B cell (primary cell): ENCODE data around the gene GRIP2. TPM values are rescaled to one million over a fixed set of nuclear protein-coding genes. Genes with fewer than 3 reads are reported as not detected.

Experiments used
- ATAC-seq: fragments of 200-7000 bp; cut with Tn5 transposase; one replicate; pipeline ENCODE4 v1.10.0; 2021; ENCODE audit warnings: low read depth, mild to moderate bottlenecking, moderate number of reproducible peaks, moderate library complexity
- CTCF ChIA-PET: fragments of 350-600 bp; sonication (Branson Sonifier 250); formaldehyde crosslinking; loops from one replicate; lab custom pipeline; 2021; ENCODE audit warnings: antibody characterized with exemption, inconsistent platforms; lab: Charles Lee
- POLR2A ChIA-PET: fragments of 350-600 bp; sonication (Branson Sonifier 250); formaldehyde crosslinking; loops from one replicate; lab custom pipeline; 2021; ENCODE audit warnings: antibody characterized with exemption; lab: Charles Lee
- DNase-seq: peaks from one replicate; pipeline ENCODE4 v3.0.0; 2013
- H2AFZ ChIP-seq: 2 replicates; pipeline ENCODE4 v1.6.1; 2012; ENCODE audit warnings: mild to moderate bottlenecking, low read depth, low read length; ENCODE audit not compliant: insufficient read depth, poor library complexity, severe bottlenecking
- H3K27ac ChIP-seq, 2 donors: 1 replicate in 1 of 2; 2 replicates in 1 of 2; pipeline ENCODE4 v1.5.1; 2012 to 2013; ENCODE audit warnings: low read length in 2 of 2, mild to moderate bottlenecking in 2 of 2, moderate library complexity in 1 of 2
- H3K27me3 ChIP-seq, 4 experiments: fragments of 200-600 bp in 1 of 4; sonication (generic) in 1 of 4; replicated peaks in 1 of 4; 1 replicate in 2 of 4; 2 replicates in 2 of 4; pipeline versions ENCODE4 v1.6.1 to v1.7.0; 2013 to 2016; ENCODE audit warnings: low read length in 3 of 4, mild to moderate bottlenecking in 2 of 4, mixed read lengths in 1 of 4, moderate library complexity in 1 of 4; ENCODE audit not compliant: insufficient read depth in 4 of 4, control insufficient read depth in 3 of 4; ENCODE audit errors: control extremely low read depth in 1 of 4
- H3K36me3 ChIP-seq, 2 experiments: replicated peaks in 1 of 2; 1 replicate in 1 of 2; 2 replicates in 1 of 2; pipeline versions ENCODE4 v1.6.1 to v1.7.1; 2013; ENCODE audit warnings: low read length in 1 of 2; ENCODE audit not compliant: insufficient read depth in 2 of 2, control insufficient read depth in 1 of 2; ENCODE audit errors: control extremely low read depth in 1 of 2, extremely low read depth in 1 of 2
- H3K4me1 ChIP-seq, 2 donors: fragments of 200-600 bp in 1 of 2; sonication (generic) in 1 of 2; 1 replicate in 1 of 2; 2 replicates in 1 of 2; pipeline versions ENCODE4 v1.5.1 to v1.6.1; 2013 to 2017; ENCODE audit warnings: low read length in 2 of 2; ENCODE audit not compliant: control insufficient read depth in 2 of 2, insufficient read depth in 2 of 2
- H3K4me2 ChIP-seq: replicated peaks from 2 replicates; pipeline ENCODE3; 2012; ENCODE audit warnings: mild to moderate bottlenecking, low read depth, low read length; ENCODE audit not compliant: poor library complexity, severe bottlenecking
- H3K4me3 ChIP-seq, 5 experiments: fragments of 200-600 bp in 1 of 5; sonication (generic) in 1 of 5; 1 replicate in 3 of 5; 2 replicates in 2 of 5; pipeline versions ENCODE4 v1.5.1 to v1.7.0; 2011 to 2016; ENCODE audit warnings: low read length in 4 of 5, mild to moderate bottlenecking in 4 of 5, low read depth in 2 of 5, control low read depth in 1 of 5, moderate library complexity in 1 of 5; ENCODE audit not compliant: insufficient read depth in 1 of 5; ENCODE audit errors: control extremely low read depth in 1 of 5, extremely low read depth in 1 of 5
- H3K79me2 ChIP-seq: fragments of 200-600 bp; sonication (generic); one replicate; pipeline ENCODE4 v1.6.0; 2016; ENCODE audit warnings: low read length; ENCODE audit not compliant: control insufficient read depth, insufficient read depth
- H3K9ac ChIP-seq: fragments of 200-600 bp; sonication (generic); 2 replicates; pipeline ENCODE4 v1.6.1; 2017; ENCODE audit warnings: mild to moderate bottlenecking, low read length, moderate library complexity
- H3K9me3 ChIP-seq, 3 donors: one replicate each; pipeline versions ENCODE4 v1.6.1 to v1.7.1; 2013; ENCODE audit warnings: low read length in 2 of 3; ENCODE audit not compliant: control insufficient read depth in 2 of 3, insufficient read depth in 1 of 3; ENCODE audit errors: control extremely low read depth in 1 of 3
- H4K20me1 ChIP-seq: 2 replicates; pipeline ENCODE4 v1.6.0; 2012; ENCODE audit warnings: mild to moderate bottlenecking, low read length; ENCODE audit not compliant: insufficient read depth, control insufficient read depth, poor library complexity, severe bottlenecking
- H3K27ac Mint-ChIP-seq: one replicate; pipeline ENCODE4 v1.8.0; 2021; ENCODE audit warnings: mixed read lengths
- H3K27me3 Mint-ChIP-seq: one replicate; pipeline ENCODE4 v1.8.0; 2021; ENCODE audit warnings: mixed read lengths
- H3K4me1 Mint-ChIP-seq: one replicate; pipeline ENCODE4 v1.8.0; 2021; ENCODE audit warnings: mixed read lengths
- H3K4me3 Mint-ChIP-seq: one replicate; pipeline ENCODE4 v1.8.0; 2021; ENCODE audit warnings: mixed read lengths
- H3K9me3 Mint-ChIP-seq: one replicate; pipeline ENCODE4 v1.8.0; 2022; ENCODE audit warnings: mixed read lengths; ENCODE audit not compliant: insufficient read depth
- CTCF ChIP-seq: fragments of 200-600 bp; IDR thresholded peaks from one replicate; pipeline ENCODE4 v1.8.0; 2022; ENCODE audit warnings: antibody characterized with exemption, mild to moderate bottlenecking
- EZH2 ChIP-seq: IDR thresholded peaks from 2 replicates; pipeline ENCODE4 v1.6.1; 2012; ENCODE audit warnings: borderline replicate concordance, low read depth, mild to moderate bottlenecking, moderate library complexity, low read length; ENCODE audit not compliant: insufficient read depth, poor library complexity, severe bottlenecking
- WGBS: methylation state at CpG from one replicate; pipeline ENCODE4 v1.1.5; 2013; ENCODE audit warnings: missing lambda C conversion rate; ENCODE audit not compliant: insufficient coverage; 5-methylcytosine and 5-hydroxymethylcytosine counted together
- intact Hi-C: fragments of 100-400 bp; cut with micrococcal nuclease; formaldehyde crosslinking; loops from one replicate; pipeline ENCODE4 v1.10.0; 2022
- polyA plus RNA-seq: library from polyadenylated mRNA; depleted of rRNA; stranded (reverse); fragments of >200 nt; gene quantifications from 2 replicates; pipeline ENCODE4 v1.2.3, GENCODE V29; 2012
- total RNA-seq, 2 donors: library from RNA; stranded (reverse); fragments of 120-200 nt in 1 of 2; gene quantifications; 1 replicate in 1 of 2; 2 replicates in 1 of 2; pipeline versions ENCODE4 v1.2.3 to v1.2.4, GENCODE V29; 2013 to 2022

GRIP2 gene
- total and polyA plus RNA-seq, 2 donors (not counting 1 experiment from before 2014, with no cell fraction given) = not detected

- DNase-seq = no peak
Measured at GRCh38 chr3:14510838-14511622, 29.1 kb downstream of the GRIP2 start.

More at GRCh38 chr3:14510838-14511622, 29.1 kb downstream of the GRIP2 start:
- no peak overlapping the region for H3K27ac Mint-ChIP-seq
- peaks cover 0 to 6% (median 0%) of the 10 kb centered on the region in 4 experiments for H3K27me3 ChIP-seq
- ATAC-seq = no peak
- CTCF ChIA-PET = interaction anchor here (1.0 to 3.9 kb wide), 3 partner anchors 10 to 410 kb away, joined by 3 to 21 read pairs (median 4); no protein-coding TSS in a partner anchor
- WGBS = 89% methylated on average over 21 of the region's 23 CpGs
- H3K9ac ChIP-seq = no peak overlapping the region
- no peaks in the 10 kb centered on the region for H3K36me3 ChIP-seq
- intact Hi-C loops = no loop called here
- H3K4me2 ChIP-seq = no peak overlapping the region
- H3K9me3 Mint-ChIP-seq = no peaks in the 10 kb centered on the region
- no peak overlapping the region for H3K4me3 ChIP-seq
- no peaks in the 10 kb centered on the region for H3K79me2 ChIP-seq
- no peak for TF ChIP-seq CTCF
- no peak for TF ChIP-seq EZH2
- H3K4me1 ChIP-seq = peaks cover 0 to 4% of the 10 kb centered on the region in 2 donors
- no peak overlapping the region for H3K4me3 Mint-ChIP-seq
- POLR2A ChIA-PET = no interaction called here
- peaks cover 4% of the 10 kb centered on the region for H3K27me3 Mint-ChIP-seq
- H3K4me1 Mint-ChIP-seq = peaks cover 2% of the 10 kb centered on the region
- no peaks in the 10 kb centered on the region for H4K20me1 ChIP-seq
- no peak overlapping the region for H3K27ac ChIP-seq
- H3K9me3 ChIP-seq = peaks cover 0 to 3% (median 0%) of the 10 kb centered on the region in 3 donors
- no peak overlapping the region for H2AFZ ChIP-seq
